GM19397 (cell line): Measurements from ENCODE around the gene HOXB7.

Source experiments
- ATAC-seq: cut with Tn5 transposase; IDR thresholded peaks from one replicate; pipeline ENCODE4 v1.9.1; 2021; ENCODE audit warnings: mild to moderate bottlenecking, moderate library complexity; ENCODE audit not compliant: unreplicated experiment

Gene HOXB7

DNA sequence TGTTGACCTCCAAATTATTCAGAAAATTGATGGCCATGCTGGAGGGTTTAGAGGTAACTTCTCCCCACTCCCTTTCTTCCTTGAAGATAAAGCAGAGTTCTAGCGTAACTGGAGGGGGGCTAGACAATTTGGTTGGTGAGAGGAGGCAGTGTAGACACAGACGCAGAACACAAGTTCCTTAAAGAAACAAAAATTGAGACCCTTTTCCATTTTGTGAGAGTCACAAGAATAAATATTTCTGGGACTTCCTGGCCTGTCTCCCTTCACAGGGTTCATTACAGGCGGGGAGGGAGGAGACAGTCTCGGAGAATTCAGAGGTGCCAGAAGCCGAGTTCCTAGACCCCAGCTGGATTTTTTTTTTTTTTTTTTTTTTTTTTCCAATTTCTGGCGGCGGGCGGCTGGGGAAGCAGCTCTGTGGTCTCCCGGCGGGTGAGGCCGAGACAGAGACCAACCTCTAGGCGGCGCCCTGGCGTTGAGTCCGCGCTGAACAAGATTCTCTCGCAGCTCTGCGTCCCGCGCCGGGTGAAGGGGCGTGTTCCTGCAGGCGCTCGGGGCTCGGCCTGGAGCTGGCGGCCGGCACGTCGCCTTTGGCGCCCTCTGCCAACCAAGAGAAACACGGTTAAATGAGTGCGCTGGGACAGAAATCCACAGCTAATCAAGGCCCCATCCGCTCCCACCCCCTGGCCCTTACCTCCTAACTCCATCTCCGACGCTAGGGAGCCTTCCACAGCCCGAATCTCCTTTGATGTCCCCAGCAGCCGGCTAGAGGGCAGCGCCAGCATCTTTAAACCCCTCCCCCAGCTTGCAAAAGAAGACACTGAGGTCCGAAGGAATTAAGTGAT lies 25.6 kb upstream of the HOXB7 start:
- no peak for ATAC-seq

DNA sequence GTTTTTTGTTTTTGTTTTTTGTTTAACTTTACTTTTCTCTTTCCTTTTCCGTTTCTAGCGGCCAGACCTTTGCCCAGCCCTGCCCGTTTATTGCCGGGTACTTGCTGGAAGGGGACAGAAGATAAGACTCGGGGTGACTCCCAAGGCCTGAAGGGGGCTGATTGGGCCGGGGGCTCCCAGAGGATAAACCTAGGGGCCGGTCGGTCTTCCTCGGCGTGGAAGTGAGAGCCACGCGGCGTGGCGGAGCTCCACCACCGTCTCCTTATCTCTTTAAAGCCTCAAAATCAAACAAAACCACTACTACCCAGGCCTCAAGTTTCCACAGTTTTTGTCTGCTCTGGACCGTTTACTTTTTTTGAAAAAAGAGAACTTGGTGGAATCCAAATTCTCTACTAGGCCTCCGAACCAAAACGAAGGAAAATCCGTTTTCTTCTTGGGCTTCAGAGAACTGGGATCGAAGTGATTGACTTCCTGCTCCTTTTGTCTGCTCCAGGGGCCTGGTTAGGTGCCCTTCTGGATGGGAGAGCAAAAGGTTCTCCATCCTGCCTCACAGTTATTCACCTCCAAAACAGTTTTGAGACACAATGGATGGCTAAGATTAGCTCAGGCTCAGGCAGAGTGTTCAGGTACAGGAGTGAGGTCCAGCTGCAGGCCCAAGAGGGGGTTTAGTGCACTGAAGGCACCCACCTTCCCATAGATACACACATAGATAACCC lies 23.8 kb upstream of the HOXB7 start:
- ATAC-seq = no peak

DNA sequence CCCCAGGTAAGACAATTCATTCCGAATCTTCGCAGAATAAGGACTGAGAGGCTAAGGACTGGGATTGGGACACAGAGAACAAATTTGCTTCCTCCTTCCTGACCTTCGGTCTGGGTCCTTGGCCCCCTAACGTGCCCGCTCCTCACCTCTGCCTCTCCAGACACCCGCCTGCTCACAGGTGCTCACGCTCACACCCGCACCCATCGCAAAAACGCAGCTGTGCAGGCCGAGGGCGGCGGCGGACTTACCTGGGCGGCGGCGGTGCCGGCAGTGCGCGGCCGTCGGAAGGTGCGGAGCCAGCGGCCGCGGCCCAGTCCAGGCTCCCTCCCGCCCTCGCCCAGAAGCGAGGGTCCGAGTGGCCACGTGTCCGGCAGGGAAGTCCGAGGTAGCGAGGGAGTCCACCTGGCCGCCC lies 22.5 kb upstream of the HOXB7 start:
- no peak for ATAC-seq

DNA sequence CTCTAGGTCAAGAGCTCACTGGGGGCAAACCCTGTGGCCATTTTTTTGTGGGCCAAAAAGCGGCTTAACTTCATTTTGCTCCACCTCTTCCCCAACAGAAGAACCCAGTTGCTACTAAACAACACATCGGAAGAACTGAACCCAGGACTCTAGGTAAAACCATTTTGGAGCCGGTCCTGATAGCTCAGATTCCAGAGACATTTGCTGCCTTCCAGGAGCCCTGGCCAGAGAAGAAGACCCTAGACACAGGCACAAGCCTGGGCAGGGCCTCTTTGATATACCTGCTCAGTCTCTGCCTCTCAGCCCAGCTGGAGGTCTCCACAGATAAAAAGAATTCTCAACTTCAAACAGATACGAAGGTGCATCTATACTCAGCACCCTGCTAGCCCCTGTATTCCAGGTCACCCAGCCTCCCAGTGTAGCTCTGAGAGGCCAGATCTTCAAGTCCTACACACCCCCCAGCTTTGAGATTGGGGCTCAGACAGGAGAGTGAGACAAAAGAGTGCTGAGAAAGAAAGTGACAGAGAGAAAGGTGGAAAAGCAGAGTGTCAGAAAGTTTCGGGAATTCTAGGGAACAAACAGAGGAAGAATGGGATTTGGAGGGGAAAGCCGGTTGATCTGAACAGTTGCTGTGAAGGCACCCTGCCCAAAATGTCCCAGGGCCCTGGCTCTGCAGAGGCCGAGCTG lies 21.9 kb upstream of the HOXB7 start:
- no peak for ATAC-seq

DNA sequence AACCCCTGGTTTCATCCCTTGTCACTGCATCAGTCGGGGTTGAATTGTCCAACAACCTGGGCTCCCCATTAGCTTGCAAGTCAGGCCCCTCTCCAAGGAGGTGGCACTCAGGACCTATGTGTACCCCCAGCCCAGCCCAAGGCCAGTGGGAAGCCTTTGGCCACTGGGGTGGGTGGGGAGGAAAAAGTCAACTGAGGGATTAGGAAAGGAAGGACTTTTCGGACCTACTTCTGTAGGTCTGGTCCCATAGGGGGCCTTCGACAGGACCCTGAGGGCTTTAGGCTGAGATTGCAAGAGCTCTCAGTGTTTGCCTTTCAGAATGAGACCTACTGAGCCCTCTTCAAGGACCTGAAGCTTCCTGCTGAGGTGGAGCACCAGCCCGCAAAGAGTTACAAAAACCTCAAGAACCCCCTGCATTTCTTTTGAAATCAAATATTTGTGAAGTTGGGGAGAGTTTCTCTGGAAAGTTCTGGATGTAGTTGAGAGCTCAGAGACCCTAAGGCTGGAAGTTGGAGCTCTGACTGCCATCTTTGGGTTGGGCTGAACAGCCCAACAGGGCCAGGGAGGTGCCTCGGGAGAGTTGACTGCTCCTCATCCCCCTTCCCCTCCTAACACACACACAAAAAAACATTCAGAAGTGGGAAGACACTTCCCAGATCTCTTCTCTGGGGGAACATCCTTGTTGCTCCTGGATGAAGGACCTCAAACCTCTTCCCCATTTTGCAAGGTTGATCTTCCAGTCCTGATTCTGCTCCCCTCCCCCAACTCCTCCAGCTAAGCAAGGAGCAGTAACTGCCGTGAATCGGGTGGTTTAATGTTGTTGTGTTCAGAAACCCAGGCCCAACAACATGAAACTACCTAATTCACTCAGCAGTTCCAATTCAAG lies 21.1 kb upstream of the HOXB7 start:
- no peak for ATAC-seq

DNA sequence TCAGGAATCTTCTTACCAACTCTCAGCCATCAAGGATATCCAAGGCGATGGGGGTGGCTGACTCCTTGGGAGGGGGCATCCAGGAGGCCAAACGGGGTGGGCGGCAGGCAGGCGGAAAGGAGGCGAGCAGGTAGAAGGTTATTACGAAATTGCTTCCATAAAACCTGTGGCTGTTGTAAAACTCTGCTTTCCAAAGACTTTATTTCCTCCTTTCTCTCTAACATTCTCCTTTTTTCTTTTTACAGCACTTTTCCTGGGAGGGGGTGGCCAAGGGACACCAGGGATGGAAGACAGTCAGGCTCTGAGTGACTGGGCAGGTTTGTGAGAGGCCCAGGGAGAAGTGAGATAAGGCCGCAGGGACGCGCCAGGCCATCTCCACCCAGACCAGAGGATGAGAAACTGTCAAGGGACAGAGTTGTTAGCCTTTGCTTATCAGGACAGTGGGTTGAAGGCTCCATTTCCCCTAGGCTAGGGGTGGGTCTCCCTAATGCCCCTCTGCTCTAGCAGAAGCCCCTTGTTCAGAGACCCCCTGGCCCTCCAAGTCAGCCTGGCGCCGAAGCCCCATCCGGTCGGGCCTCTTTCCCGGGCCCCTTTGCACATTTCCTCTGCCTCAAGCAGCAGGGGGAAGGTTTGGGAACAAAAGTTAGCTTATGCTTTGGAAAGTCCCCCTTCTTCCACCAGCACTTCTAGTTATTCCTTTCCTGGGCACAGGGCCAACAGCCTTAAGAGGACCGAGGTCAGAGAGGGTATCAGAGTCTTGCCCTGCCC lies 20.3 kb upstream of the HOXB7 start:
- no peak for ATAC-seq

DNA sequence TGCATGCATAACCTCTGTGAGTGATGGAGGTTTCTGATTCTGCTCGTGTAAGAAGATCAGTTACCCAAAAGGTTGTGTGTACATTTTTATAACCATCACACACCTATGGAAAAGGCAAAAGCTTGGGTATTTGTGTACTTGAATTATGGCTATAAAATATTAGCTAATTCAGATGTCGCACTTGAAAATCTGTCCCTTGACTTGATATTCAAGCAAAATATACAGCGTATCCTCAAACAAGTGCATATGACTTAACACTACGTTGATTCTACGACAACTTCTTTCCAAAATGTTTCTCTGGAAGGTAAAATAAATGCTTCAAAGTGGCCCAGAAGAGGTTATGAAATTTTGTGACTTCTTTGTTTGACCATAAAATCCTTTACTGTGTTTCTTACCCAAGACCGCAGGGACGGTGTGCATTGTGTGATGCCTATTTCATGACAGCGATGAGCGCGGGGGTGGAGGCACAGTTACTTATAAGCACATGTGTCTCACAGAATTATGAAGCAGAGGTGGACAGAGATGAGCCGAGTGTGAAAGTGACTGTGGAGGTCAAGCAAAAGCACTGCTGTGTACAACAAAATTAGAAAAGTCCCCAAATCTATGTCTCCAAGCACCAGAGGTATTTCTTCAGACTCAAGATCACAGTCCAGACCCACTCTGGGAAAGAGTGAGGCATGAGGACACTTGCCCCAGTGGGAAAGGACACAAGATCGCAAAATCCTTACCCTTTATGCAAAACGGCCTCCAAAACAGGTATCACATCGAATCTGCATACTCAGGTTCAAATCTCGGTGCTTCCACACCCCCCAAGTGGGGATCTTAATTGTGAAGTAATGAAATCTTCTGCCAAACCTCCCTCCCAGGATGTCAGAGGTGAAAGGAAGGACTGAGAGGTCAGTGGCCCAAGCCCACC lies 19.4 kb upstream of the HOXB7 start:
- no peak for ATAC-seq

DNA sequence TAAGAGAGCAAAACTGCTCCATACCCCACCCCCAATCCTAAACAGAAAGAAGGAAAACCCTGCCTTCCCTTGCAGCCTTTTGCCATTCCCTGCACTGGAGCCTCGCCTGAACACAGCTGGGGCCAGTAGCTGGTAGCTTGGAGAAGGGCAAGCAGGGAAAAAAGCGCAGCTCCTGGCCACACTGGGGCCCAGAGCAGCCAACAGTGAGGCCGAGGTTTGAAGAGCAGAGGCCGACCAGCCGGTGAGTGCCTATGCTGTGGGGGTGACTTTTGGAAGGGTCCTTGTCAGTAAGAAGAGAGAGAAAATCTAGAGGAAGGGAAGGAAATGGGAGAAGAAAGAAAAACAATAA lies 18.6 kb upstream of the HOXB7 start:
- no peak for ATAC-seq

DNA sequence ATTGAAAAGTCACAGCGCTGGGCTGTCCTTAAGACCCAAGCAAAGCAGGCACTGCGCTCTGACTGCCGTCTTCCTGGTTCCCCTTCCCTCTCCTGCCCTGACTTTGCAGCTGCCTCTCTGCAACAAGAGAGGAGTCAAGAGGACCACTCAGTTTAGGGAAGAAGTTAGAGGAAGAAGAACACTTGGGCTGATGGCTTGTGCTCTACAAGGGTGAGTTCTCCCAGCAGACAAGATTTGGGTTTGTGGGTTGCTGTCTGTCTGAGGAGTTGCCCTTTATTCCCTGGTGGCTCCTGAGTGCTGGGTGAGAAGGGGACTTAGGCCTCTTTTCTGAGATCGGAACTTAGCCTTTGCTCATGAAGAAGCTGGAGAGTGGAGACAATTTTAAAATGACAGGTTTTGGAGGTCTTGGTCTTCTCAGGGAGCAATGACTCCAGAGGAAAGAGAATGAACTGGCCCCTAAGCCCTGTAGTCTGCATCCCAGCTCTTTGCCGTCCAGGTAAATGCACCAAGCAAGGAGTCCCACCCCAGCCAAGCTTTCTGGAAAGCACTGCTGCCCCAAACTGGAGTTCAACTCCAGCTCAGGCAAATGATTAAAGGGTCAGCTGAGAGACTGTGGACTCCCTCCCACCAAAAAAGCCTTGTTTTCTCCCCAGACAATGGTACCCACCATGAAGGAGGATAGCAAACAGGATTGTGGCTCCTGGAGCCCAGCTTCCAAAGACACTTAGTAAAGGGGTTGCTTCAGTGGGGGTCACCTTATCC lies 18.0 kb upstream of the HOXB7 start:
- ATAC-seq = no peak

DNA sequence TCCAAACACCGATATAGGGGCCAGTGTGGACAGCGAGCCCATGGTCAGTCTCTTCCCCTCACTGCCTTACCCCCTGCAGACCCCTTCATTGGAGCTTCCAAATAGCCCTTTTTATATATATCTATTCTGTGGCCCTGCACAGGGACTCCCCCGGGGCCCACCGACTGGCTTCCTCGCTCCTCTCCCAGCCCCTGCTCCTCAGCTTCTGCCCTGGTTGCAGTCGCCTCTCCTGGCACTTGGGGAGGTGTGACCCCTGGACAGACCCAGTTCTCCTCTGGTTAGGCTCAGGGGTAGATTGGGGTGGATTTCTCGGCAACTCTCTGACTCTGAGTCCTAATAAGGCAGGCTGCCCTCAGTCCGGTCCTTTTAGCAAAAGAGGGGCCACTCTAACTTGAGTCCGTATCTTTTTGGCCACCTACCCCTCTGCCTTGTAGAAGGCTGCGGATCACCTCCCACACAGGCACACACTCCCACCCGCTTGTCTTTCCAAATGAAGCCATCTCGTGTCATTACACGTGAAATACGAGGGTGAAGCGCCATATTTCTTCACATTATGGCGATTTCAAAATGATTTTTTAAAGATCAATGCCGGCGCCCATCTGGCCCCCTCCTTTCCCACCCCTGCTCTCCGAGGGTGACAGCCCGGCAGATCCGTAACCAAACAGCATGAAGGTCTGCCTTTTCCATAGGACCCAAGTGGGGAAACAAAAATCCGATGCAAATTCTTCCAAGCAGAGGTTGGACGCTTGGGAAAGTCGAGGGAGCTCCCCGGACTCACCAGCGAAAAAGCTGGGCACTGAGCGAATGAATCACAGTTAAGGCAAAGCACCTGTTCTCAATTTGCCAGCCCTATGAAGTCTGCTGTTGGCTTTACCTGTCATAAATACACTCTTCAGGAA lies 17.1 kb upstream of the HOXB7 start:
- no peak for ATAC-seq

DNA sequence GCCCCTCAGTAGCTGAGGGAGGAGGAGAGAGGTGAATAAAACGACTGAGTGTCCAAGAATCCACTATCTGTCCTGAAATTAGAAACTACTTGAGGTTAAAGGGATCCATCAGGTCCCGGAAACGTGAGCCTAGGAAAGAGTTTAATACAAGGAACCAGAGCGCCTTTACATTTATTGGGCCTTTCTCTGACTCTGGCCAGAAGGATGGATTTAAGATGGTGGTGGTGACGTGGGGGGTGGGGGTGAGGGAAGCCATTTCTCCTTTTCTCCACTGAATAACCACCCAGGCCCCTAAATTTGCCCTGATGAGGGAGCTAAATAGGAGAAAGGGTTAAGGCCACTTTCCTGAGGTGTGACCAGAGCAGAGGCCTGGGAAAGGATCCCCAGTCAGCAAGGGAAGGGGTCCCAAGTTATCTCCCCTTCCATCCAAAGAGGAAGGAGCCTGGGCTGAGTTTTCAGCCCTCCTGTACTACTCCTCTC lies 16.3 kb upstream of the HOXB7 start:
- no peak for ATAC-seq

DNA sequence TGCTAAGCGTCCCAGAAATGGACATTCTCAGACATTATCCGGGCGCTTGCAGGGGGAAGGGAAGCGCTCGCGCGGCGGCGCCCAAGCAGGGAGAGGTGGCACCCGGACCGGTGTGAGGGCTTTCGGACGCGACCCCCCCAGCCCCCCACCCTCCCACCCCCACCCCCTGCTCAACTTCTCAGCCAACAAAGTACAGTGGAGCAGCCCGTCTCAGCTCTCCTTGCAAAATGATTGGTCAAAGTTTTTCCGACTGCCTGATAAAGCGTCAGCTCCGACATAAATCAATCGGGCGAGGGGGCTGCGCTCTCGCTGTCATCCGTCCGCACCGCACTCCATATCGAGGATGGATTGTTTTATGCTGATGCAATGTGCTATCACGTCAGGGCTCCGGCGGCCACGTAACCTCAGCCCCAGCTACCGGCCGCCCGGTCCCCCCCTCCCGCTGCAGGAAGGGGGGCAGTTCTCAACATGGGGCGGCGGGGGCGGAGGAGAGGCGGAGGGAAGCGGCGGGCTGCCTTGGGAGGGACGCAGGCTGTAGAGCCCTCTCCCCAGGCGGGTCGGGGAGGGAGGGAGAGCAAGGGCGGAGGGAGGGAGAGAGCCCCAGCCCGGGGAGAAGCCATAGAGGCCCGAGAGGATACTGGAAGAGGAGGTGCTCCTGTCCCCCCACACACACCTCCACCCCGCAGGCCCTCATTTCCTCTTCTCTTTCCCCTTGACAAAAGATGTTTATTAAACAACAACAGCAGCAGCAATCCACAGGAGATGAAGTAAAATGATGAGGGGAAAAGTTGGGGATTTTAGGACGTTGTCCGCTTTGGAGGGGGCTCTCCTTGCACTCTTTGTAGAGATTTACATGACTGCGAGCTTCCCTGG lies 15.7 kb upstream of the HOXB7 start, which contains the start of gene HOXB9:
Gene HOXB9, minus strand, starts transcription at position 114 of the 873 bp plus-strand sequence. Its CDS starts 89 bp downstream, at position 25.
- ATAC-seq = no peak

DNA sequence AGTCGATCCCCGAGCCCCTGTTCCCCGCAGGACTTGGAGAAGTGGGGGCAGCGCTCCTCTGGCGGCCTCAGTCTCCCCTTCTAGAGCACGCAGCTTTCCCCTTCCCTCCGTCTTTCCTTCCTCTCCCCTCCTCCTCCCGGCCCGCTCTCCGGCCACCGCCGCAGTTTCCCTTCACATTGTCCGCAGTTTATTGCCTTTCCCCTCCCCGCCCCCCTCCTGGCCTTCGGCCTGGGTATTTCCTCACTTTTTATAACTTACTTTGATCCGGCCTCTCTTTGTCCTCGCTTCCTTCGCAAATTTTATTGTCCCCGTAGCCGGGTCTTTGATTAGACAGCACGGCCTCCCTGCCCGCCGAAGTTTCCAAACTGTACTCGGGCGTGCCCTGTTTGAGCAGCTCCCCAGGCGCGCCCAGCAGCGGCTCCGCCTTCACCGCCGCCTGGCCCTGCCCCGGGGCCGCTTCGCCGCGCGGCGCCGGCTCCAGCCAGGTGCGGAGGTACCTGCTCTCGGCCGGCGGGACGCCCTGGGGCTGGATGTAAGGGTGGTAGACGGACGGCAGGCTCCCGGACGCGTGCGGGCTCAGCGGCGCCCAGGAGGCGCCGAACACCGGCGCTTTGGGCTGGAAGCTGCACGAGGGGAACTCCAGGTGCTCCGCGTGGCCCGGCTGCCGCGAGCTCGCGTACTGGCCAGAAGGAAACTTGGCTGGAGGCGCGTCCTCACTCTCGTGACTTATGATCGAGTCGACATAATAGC lies 14.9 kb upstream of the HOXB7 start:
- no peak for ATAC-seq

DNA sequence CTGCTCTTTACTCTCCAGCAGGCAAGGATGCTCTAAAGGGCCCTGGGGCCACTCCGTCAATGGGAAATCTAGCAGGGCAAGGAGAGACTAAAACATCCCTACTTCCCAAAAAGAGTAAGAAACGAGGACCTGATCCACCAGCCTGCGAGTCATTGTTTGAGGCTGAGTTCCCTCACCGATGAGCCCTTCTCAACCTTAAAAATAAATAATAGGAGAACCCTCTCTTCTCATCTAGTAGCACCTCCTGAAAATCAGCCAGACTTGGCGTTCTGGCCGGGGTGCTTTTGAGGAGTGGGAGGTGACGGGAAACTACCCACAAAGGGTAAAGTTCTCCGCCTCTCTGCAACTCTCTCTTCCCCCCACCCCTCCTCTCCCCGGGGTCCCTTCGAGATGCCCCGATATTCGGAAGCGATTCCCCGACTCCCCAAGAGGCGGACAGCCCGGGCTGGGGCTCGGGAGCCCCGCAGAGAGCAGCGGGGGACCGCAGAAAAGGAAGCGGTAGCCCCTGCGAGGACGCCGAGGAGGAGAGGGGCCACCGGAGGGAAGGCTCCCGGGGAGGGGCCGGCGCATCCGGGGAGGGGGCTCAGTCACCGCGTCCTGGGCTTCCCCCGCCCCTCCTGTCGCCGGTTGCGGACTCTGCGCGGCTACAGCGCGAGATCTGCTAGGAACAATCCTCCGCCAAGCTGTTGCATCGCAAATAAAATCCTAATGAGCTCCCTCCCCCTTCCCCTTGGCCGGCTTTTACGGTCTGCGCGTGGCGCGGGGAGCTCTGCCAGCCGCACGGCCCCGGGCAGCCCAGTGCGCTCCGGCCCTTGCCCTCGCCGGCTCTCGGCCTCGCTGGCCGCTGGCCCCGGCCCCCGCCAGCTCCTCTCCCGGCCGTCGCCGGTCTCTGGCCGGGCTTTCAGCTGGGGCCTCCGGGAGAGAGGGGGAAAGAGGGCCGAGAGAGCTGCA lies 14.0 kb upstream of the HOXB7 start:
- ATAC-seq = no peak
